ENCODE measurements around the gene G2E3. TPM values are rescaled to one million over a fixed set of nuclear protein-coding genes. Genes with fewer than 3 reads are reported as not detected.
"Not testable (repeated sequence)": the region's sequence is repeated elsewhere in the genome, so short reads cannot be mapped to it uniquely, and the experiment has no call there.

The G2E3 gene
- total and polyA plus RNA-seq, 4 donors = 19.4 to 29.5 (median 26.3) TPM

GRCh38 chr14:30528778-30529642 is 29.9 kb upstream of the G2E3 start:
- Histone ChIP-seq H3K4me3 (ENCODE audit: low read depth, low read length) (no peak overlapping the region), H3K9me3 (ENCODE audit: control insufficient read depth, insufficient read depth, low read length) (no peaks in the 10 kb centered on the region), H3K27me3 (ENCODE audit: control insufficient read depth, insufficient read depth, low read length) (no peaks in the 10 kb centered on the region), H3K36me3 (ENCODE audit: control insufficient read depth, insufficient read depth, low read length) (no peaks in the 10 kb centered on the region), H3K27ac (ENCODE audit: low read depth, low read length) (no peak overlapping the region), H3K4me1 (ENCODE audit: control insufficient read depth, insufficient read depth, low read length) (no peaks in the 10 kb centered on the region)
- WGBS (ENCODE audit: insufficient coverage) = 95% methylated on average over 7 of the region's 12 CpGs
- no peak for DNase-seq (ENCODE audit: low read depth in 4 of 6, low spot score in 6 of 6)

- no peaks in the 10 kb centered on the region for H3K4me1 ChIP-seq (ENCODE audit: control insufficient read depth, insufficient read depth, low read length)
- no peak overlapping the region for H3K27ac ChIP-seq (ENCODE audit: low read depth, low read length)
- no peaks in the 10 kb centered on the region for H3K36me3 ChIP-seq (ENCODE audit: control insufficient read depth, insufficient read depth, low read length)
- DNase-seq (ENCODE audit: low read depth in 4 of 6, low spot score in 6 of 6) = no peak
- H3K27me3 ChIP-seq (ENCODE audit: control insufficient read depth, insufficient read depth, low read length) = no peaks in the 10 kb centered on the region
- 100% methylated on average over 2 of the region's 5 CpGs for WGBS (ENCODE audit: insufficient coverage)
- no peak overlapping the region for H3K4me3 ChIP-seq (ENCODE audit: low read depth, low read length)
- no peaks in the 10 kb centered on the region for H3K9me3 ChIP-seq (ENCODE audit: control insufficient read depth, insufficient read depth, low read length)
Observed at GRCh38 chr14:30532264-30532663, 26.7 kb upstream of the G2E3 start.

- DNase-seq (ENCODE audit: low read depth in 4 of 6, low spot score in 6 of 6) = no peak
- Histone ChIP-seq H3K4me1 (ENCODE audit: control insufficient read depth, insufficient read depth, low read length) (no peaks in the 10 kb centered on the region), H3K27ac (ENCODE audit: low read depth, low read length) (no peak overlapping the region), H3K36me3 (ENCODE audit: control insufficient read depth, insufficient read depth, low read length) (no peaks in the 10 kb centered on the region), H3K4me3 (ENCODE audit: low read depth, low read length) (no peak overlapping the region), H3K9me3 (ENCODE audit: control insufficient read depth, insufficient read depth, low read length) (no peaks in the 10 kb centered on the region), H3K27me3 (ENCODE audit: control insufficient read depth, insufficient read depth, low read length) (no peaks in the 10 kb centered on the region)
- no CpG with 5 or more reads among the region's 1 CpG for WGBS (ENCODE audit: insufficient coverage)
Observed at GRCh38 chr14:30533126-30533525, 25.8 kb upstream of the G2E3 start.

- H3K27me3 ChIP-seq (ENCODE audit: control insufficient read depth, insufficient read depth, low read length) = no peaks in the 10 kb centered on the region
- no peaks in the 10 kb centered on the region for H3K4me1 ChIP-seq (ENCODE audit: control insufficient read depth, insufficient read depth, low read length)
- H3K9me3 ChIP-seq (ENCODE audit: control insufficient read depth, insufficient read depth, low read length) = no peaks in the 10 kb centered on the region
- H3K4me3 ChIP-seq (ENCODE audit: low read depth, low read length) = no peak overlapping the region
- no peak for DNase-seq (ENCODE audit: low read depth in 4 of 6, low spot score in 6 of 6)
- H3K27ac ChIP-seq (ENCODE audit: low read depth, low read length) = no peak overlapping the region
- no CpG with 5 or more reads among the region's 1 CpG for WGBS (ENCODE audit: insufficient coverage)
- no peaks in the 10 kb centered on the region for H3K36me3 ChIP-seq (ENCODE audit: control insufficient read depth, insufficient read depth, low read length)
Observed at GRCh38 chr14:30541318-30541717, 17.6 kb upstream of the G2E3 start.

- H3K4me3 ChIP-seq (ENCODE audit: low read depth, low read length); H3K27me3 ChIP-seq (ENCODE audit: control insufficient read depth, insufficient read depth, low read length); DNase-seq (ENCODE audit: low read depth in 4 of 6, low spot score in 6 of 6); H3K27ac ChIP-seq (ENCODE audit: low read depth, low read length); H3K4me1 ChIP-seq (ENCODE audit: control insufficient read depth, insufficient read depth, low read length); H3K9me3 ChIP-seq (ENCODE audit: control insufficient read depth, insufficient read depth, low read length); H3K36me3 ChIP-seq (ENCODE audit: control insufficient read depth, insufficient read depth, low read length): not testable (repeated sequence)
- WGBS (ENCODE audit: insufficient coverage) = 96% methylated on average over 4 of the region's 4 CpGs
Observed at GRCh38 chr14:30546735-30547134, 12.2 kb upstream of the G2E3 start.

- DNase-seq (ENCODE audit: low read depth in 4 of 6, low spot score in 6 of 6) = no peak
- no peak overlapping the region for H3K27ac ChIP-seq (ENCODE audit: low read depth, low read length)
- WGBS (ENCODE audit: insufficient coverage) = 97% methylated on average over 37 of the region's 40 CpGs
- peaks cover 2% of the 10 kb centered on the region for H3K27me3 ChIP-seq (ENCODE audit: control insufficient read depth, insufficient read depth, low read length)
- no peak overlapping the region for H3K4me3 ChIP-seq (ENCODE audit: low read depth, low read length)
- H3K9me3 ChIP-seq (ENCODE audit: control insufficient read depth, insufficient read depth, low read length) = no peaks in the 10 kb centered on the region
- H3K36me3 ChIP-seq (ENCODE audit: control insufficient read depth, insufficient read depth, low read length) = no peaks in the 10 kb centered on the region
- H3K4me1 ChIP-seq (ENCODE audit: control insufficient read depth, insufficient read depth, low read length) = no peaks in the 10 kb centered on the region
Observed at GRCh38 chr14:30547388-30548048, 11.4 kb upstream of the G2E3 start.

GRCh38 chr14:30550335-30550734 is 8.6 kb upstream of the G2E3 start:
- H3K27me3 ChIP-seq (ENCODE audit: control insufficient read depth, insufficient read depth, low read length) = peaks cover 2% of the 10 kb centered on the region
- no peak overlapping the region for H3K4me3 ChIP-seq (ENCODE audit: low read depth, low read length)
- no peak overlapping the region for H3K27ac ChIP-seq (ENCODE audit: low read depth, low read length)
- no peaks in the 10 kb centered on the region for H3K9me3 ChIP-seq (ENCODE audit: control insufficient read depth, insufficient read depth, low read length)
- H3K36me3 ChIP-seq (ENCODE audit: control insufficient read depth, insufficient read depth, low read length) = no peaks in the 10 kb centered on the region
- DNase-seq (ENCODE audit: low read depth in 4 of 6, low spot score in 6 of 6) = no peak
- no peaks in the 10 kb centered on the region for H3K4me1 ChIP-seq (ENCODE audit: control insufficient read depth, insufficient read depth, low read length)

- no peak overlapping the region for H3K27ac ChIP-seq (ENCODE audit: low read depth, low read length)
- DNase-seq (ENCODE audit: low read depth in 4 of 6, low spot score in 6 of 6) = no peak
- no peaks in the 10 kb centered on the region for H3K9me3 ChIP-seq (ENCODE audit: control insufficient read depth, insufficient read depth, low read length)
- no CpG with 5 or more reads among the region's 1 CpG for WGBS (ENCODE audit: insufficient coverage)
- peaks cover 2% of the 10 kb centered on the region for H3K27me3 ChIP-seq (ENCODE audit: control insufficient read depth, insufficient read depth, low read length)
- no peak overlapping the region for H3K4me3 ChIP-seq (ENCODE audit: low read depth, low read length)
- H3K36me3 ChIP-seq (ENCODE audit: control insufficient read depth, insufficient read depth, low read length) = no peaks in the 10 kb centered on the region
- no peaks in the 10 kb centered on the region for H3K4me1 ChIP-seq (ENCODE audit: control insufficient read depth, insufficient read depth, low read length)
Observed at GRCh38 chr14:30551460-30551859, 7.5 kb upstream of the G2E3 start.

GRCh38 chr14:30553311-30553989 is 5.5 kb upstream of the G2E3 start:
- H3K4me1 ChIP-seq (ENCODE audit: control insufficient read depth, insufficient read depth, low read length) = no peaks in the 10 kb centered on the region
- WGBS (ENCODE audit: insufficient coverage) = 100% methylated on average over 1 of the region's 3 CpGs
- no peak overlapping the region for H3K27ac ChIP-seq (ENCODE audit: low read depth, low read length)
- no peak for DNase-seq (ENCODE audit: low read depth in 4 of 6, low spot score in 6 of 6)
- no peak overlapping the region for H3K4me3 ChIP-seq (ENCODE audit: low read depth, low read length)
- no peaks in the 10 kb centered on the region for H3K9me3 ChIP-seq (ENCODE audit: control insufficient read depth, insufficient read depth, low read length)
- H3K36me3 ChIP-seq (ENCODE audit: control insufficient read depth, insufficient read depth, low read length) = no peaks in the 10 kb centered on the region
- H3K27me3 ChIP-seq (ENCODE audit: control insufficient read depth, insufficient read depth, low read length) = peaks cover 2% of the 10 kb centered on the region
